HCT116 (cell line): ENCODE measurements around the gene ZNF692. TPM values are rescaled to one million over a fixed set of nuclear protein-coding genes. Genes with fewer than 3 reads are reported as not detected.

Experiments used
- ATAC-seq: fragments of 200-7000 bp; cut with Tn5 transposase; 2 replicates; pipeline ENCODE4 v1.9.1; 2020; ENCODE audit warnings: mild to moderate bottlenecking, moderate library complexity
- BruUV-seq: library from RNA; stranded (reverse); fragments of 400-500 nt; replicated peaks from 2 replicates; lab custom pipeline; 2021; lab: Mats Ljungman, UMichigan
- CTCF ChIA-PET: fragments of 300-600 bp; sonication (Branson Sonifier 250); formaldehyde crosslinking; loops from one replicate; lab custom pipeline; 2021; ENCODE audit warnings: antibody characterized with exemption; lab: Charles Lee
- POLR2A ChIA-PET: fragments of 300-600, 350-600 bp; sonication (Branson Sonifier 250); formaldehyde crosslinking; loops from one replicate; lab custom pipeline; 2021; ENCODE audit warnings: antibody characterized with exemption; lab: Charles Lee
- RAD21 ChIA-PET, 2 experiments: fragments of 300-600 bp; sonication (Branson Sonifier 250); formaldehyde crosslinking; loops; one replicate each; lab custom pipeline; 2023; ENCODE audit warnings: low total read pairs in 2 of 2; ENCODE audit not compliant: uncharacterized antibody in 2 of 2, unreplicated experiment in 2 of 2, low non-redundant PET in 1 of 2; lab: Charles Lee
- DNase-seq: peaks from one replicate; pipeline ENCODE4 v3.0.0-alpha.2; 2010; ENCODE audit warnings: low read depth, low spot score
- H2AFZ ChIP-seq: fragments of 200-600 bp; shearing (Covaris generic), sonication (generic); 2 replicates; pipeline ENCODE4 v1.6.1; 2017; ENCODE audit warnings: low read depth, mixed run types, mixed read lengths, antibody characterized with exemption, low read length; ENCODE audit not compliant: poor library complexity, severe bottlenecking
- H3K27ac ChIP-seq: 2 replicates; pipeline ENCODE4 v1.5.1; 2012; ENCODE audit warnings: low read depth, low read length
- H3K27me3 ChIP-seq: fragments of 200-600 bp; sonication (generic); 2 replicates; pipeline ENCODE4 v1.6.1; 2016; ENCODE audit warnings: mixed run types, low read length, mixed read lengths; ENCODE audit not compliant: insufficient read depth
- H3K36me3 ChIP-seq, 2 experiments: fragments of 200-500 bp in 1 of 2; fragments of 200-600 bp in 1 of 2; sonication (Bioruptor generic) in 1 of 2; sonication (generic) in 1 of 2; 2 replicates each; pipeline versions ENCODE4 v1.5.1 to v1.6.1; 2014 to 2016; ENCODE audit warnings: low read length in 2 of 2, inconsistent platforms in 1 of 2, mixed read lengths in 1 of 2, mixed run types in 1 of 2; ENCODE audit not compliant: insufficient read depth in 2 of 2, control insufficient read depth in 1 of 2
- H3K4me1 ChIP-seq, 2 experiments: fragments of 200-600 bp in 1 of 2; sonication (generic) in 1 of 2; 2 replicates each; pipeline versions ENCODE4 v1.5.1 to v1.6.1; 2012 to 2017; ENCODE audit warnings: low read length in 2 of 2, inconsistent platforms in 1 of 2, mild to moderate bottlenecking in 1 of 2, mixed read lengths in 1 of 2, mixed run types in 1 of 2, moderate library complexity in 1 of 2; ENCODE audit not compliant: insufficient read depth in 2 of 2, control insufficient read depth in 1 of 2
- H3K4me2 ChIP-seq: fragments of 200-600 bp; sonication (generic); 2 replicates; pipeline ENCODE4 v1.6.1; 2017; ENCODE audit warnings: mixed run types, low read length, mixed read lengths
- H3K4me3 ChIP-seq, 2 experiments: fragments of 200-600 bp in 1 of 2; sonication (generic) in 1 of 2; replicated peaks in 1 of 2; 2 replicates each; pipeline ENCODE4 v1.5.1; 2011 to 2016; ENCODE audit warnings: low read length in 2 of 2, control low read depth in 1 of 2, low read depth in 1 of 2, mild to moderate bottlenecking in 1 of 2, mixed read lengths in 1 of 2, mixed run types in 1 of 2
- H3K79me2 ChIP-seq: fragments of 200-600 bp; sonication (generic); 2 replicates; pipeline ENCODE4 v1.6.1; 2017; ENCODE audit warnings: mild to moderate bottlenecking, mixed run types, low read length, moderate library complexity, mixed read lengths; ENCODE audit not compliant: insufficient read depth
- H3K9ac ChIP-seq: fragments of 200-600 bp; sonication (generic); 2 replicates; pipeline ENCODE4 v1.6.1; 2016; ENCODE audit warnings: low read length, mixed read lengths
- H3K9me2 ChIP-seq: fragments of 200-600 bp; sonication (generic), shearing (Covaris generic); 2 replicates; pipeline ENCODE4 v1.6.1; 2017; ENCODE audit warnings: mixed run types, mild to moderate bottlenecking, moderate library complexity; ENCODE audit not compliant: insufficient read depth
- H3K9me3 ChIP-seq, 2 experiments: fragments of 200-500 bp in 1 of 2; fragments of 200-600 bp in 1 of 2; sonication (Bioruptor generic) in 1 of 2; sonication (generic) in 1 of 2; 2 replicates each; pipeline ENCODE4 v1.6.1; 2014 to 2017; ENCODE audit warnings: low read length in 2 of 2, mixed read lengths in 2 of 2, inconsistent platforms in 1 of 2, low read depth in 1 of 2, mild to moderate bottlenecking in 1 of 2, mixed run types in 1 of 2, moderate library complexity in 1 of 2; ENCODE audit not compliant: control insufficient read depth in 1 of 2, insufficient read depth in 1 of 2
- H4K20me1 ChIP-seq: fragments of 200-600 bp; sonication (generic), shearing (Covaris generic); 2 replicates; pipeline ENCODE4 v1.6.1; 2017; ENCODE audit warnings: mixed run types, mild to moderate bottlenecking, moderate library complexity; ENCODE audit not compliant: insufficient read depth
- FOSL1 ChIP-seq: IDR thresholded peaks from 2 replicates; pipeline ENCODE4 v1.6.1; 2012; ENCODE audit warnings: low read depth
- SRF ChIP-seq: IDR thresholded peaks from 2 replicates; pipeline ENCODE4 v1.6.1; 2012; ENCODE audit warnings: low read depth
- TCF7L2 ChIP-seq: IDR thresholded peaks from 2 replicates; pipeline ENCODE4 v1.7.0; 2011; ENCODE audit warnings: borderline replicate concordance, inconsistent platforms; ENCODE audit not compliant: insufficient read depth, insufficient read length; ENCODE audit errors: extremely low read depth
- ZBTB33 ChIP-seq: IDR thresholded peaks from 2 replicates; pipeline ENCODE4 v1.6.1; 2011; ENCODE audit warnings: mild to moderate bottlenecking, low read length, moderate library complexity; ENCODE audit not compliant: insufficient replicate concordance; ENCODE audit errors: extremely low read depth
- intact Hi-C: fragments of 100-400 bp; cut with micrococcal nuclease; formaldehyde crosslinking; loops from 2 replicates; pipeline ENCODE4 v1.10.0; 2022
- total RNA-seq: library from RNA; stranded (reverse); gene quantifications from one replicate; pipeline ENCODE4 v1.2.1, GENCODE V29; 2021; ENCODE audit not compliant: unreplicated experiment
- TF ChIP-seq, protein P1 (sequence below): IDR thresholded peaks from 2 replicates; pipeline ENCODE4 v1.6.1; 2012
- TF ChIP-seq, protein P2 (sequence below), 3 experiments: fragments of 200-600 bp in 1 of 3; sonication (generic) in 1 of 3; IDR thresholded peaks in 2 of 3; conservative IDR thresholded peaks in 1 of 3; 2 replicates each; pipeline ENCODE4 v1.5.1; 2012 to 2017; ENCODE audit warnings: low read depth in 2 of 3, low read length in 2 of 3, antibody characterized with exemption in 1 of 3, borderline replicate concordance in 1 of 3, control low read depth in 1 of 3, mild to moderate bottlenecking in 1 of 3, mixed read lengths in 1 of 3, mixed run types in 1 of 3, moderate library complexity in 1 of 3; ENCODE audit not compliant: insufficient read depth in 1 of 3

The ZNF692 gene
- total RNA-seq, 1 experiment from 2014 or later: 76.2 TPM

DNA sequence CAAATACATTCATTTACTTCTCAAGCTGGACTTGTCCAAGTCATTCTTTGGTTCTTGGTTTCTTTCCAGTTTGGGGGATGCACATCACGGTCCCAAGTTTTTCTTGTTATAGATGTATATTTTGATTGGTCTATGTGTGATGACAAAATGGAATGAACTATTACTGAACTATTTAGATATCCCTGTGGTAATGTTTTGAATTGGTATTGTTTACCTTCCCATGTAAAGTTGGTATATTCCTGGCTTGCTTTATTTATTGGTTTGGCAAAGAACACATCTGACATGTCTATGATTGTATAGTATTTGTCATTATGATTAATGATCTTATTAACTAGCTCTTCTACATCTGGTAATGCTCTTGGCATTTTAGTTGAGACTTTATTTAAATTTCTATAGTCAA, 22.4 kb upstream of the ZNF692 start:
- no peaks in the 10 kb centered on the region for H3K9me3 ChIP-seq
- no peak for TF ChIP-seq SRF
- TF ChIP-seq ZBTB33: no peak
- no peak for TF ChIP-seq FOSL1
- TF ChIP-seq, protein P1, sequence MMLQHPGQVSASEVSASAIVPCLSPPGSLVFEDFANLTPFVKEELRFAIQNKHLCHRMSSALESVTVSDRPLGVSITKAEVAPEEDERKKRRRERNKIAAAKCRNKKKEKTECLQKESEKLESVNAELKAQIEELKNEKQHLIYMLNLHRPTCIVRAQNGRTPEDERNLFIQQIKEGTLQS: no peak
- no peak for TF ChIP-seq TCF7L2
- TF ChIP-seq, protein P2, sequence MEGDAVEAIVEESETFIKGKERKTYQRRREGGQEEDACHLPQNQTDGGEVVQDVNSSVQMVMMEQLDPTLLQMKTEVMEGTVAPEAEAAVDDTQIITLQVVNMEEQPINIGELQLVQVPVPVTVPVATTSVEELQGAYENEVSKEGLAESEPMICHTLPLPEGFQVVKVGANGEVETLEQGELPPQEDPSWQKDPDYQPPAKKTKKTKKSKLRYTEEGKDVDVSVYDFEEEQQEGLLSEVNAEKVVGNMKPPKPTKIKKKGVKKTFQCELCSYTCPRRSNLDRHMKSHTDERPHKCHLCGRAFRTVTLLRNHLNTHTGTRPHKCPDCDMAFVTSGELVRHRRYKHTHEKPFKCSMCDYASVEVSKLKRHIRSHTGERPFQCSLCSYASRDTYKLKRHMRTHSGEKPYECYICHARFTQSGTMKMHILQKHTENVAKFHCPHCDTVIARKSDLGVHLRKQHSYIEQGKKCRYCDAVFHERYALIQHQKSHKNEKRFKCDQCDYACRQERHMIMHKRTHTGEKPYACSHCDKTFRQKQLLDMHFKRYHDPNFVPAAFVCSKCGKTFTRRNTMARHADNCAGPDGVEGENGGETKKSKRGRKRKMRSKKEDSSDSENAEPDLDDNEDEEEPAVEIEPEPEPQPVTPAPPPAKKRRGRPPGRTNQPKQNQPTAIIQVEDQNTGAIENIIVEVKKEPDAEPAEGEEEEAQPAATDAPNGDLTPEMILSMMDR (IDR thresholded peaks at IDR 0.05 in 2 of 3, conservative IDR thresholded peaks at IDR 0.05 in 1 of 3; ENCODE audit: borderline replicate concordance in 1 of 3, insufficient read depth in 1 of 3, low read depth in 2 of 3, low read length in 2 of 3): no peak
- TF ChIP-seq, all 23 proteins: peak for 0
- ATAC-seq (no peak), DNase-seq (no peak)
- Histone ChIP-seq H3K4me2 (no peak overlapping the region), H3K4me3 (no peak overlapping the region), H4K20me1 (no peaks in the 10 kb centered on the region), H3K4me1 (no peaks in the 10 kb centered on the region), H3K9me2 (no peaks in the 10 kb centered on the region), H2AFZ (no peak overlapping the region), H3K36me3 (no peaks in the 10 kb centered on the region), H3K9ac (no peak overlapping the region), H3K27ac (no peak overlapping the region), H3K79me2 (no peaks in the 10 kb centered on the region), H3K27me3 (no peaks in the 10 kb centered on the region)
- CTCF ChIA-PET: no interaction called here
- intact Hi-C loops: no loop called here
- POLR2A ChIA-PET: no interaction called here
- RAD21 ChIA-PET: no interaction called here
- no TSS peak for BruUV-seq
